GM21717 (cell line): ENCODE data around the gene CEND1.

Experiments
- ATAC-seq: cut with Tn5 transposase; IDR thresholded peaks from one replicate; pipeline ENCODE4 v1.9.1; 2021; ENCODE audit warnings: mild to moderate bottlenecking, moderate library complexity; ENCODE audit not compliant: unreplicated experiment

The CEND1 gene

GRCh38 chr11:789943-790342 is at the start of gene CEND1:
TSS of gene CEND1 (minus strand) at chr11:790090. CDS start at chr11:788576, 1,514 bp downstream.
- ATAC-seq, result no peak

DNA sequence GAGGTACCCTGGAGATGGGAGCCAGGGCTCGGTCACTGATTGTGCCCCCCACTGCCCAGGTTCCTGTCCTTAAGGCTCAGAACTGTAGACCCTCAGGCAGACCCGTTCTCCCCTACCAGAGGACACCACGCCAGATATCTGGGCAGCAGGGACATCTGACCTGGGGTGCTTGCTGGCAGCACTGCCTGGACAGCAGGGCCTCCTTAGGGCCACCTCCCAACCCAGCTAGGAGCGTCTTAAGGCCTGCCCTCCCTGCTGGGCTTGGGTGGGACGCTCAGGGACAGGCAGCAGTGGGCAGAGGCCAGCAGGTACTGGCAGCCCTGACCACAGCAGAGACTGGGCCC is 49.4 kb upstream of the CEND1 start:
- ATAC-seq, result no peak

- no peak for ATAC-seq
These were observed 48.8 kb upstream of the CEND1 start for GRCh38 chr11:838441-839279.

- no peak for ATAC-seq
These were observed 48.1 kb upstream of the CEND1 start for GRCh38 chr11:837990-838307.

GRCh38 chr11:837189-837989 is 47.5 kb upstream of the CEND1 start:
- no peak for ATAC-seq

DNA sequence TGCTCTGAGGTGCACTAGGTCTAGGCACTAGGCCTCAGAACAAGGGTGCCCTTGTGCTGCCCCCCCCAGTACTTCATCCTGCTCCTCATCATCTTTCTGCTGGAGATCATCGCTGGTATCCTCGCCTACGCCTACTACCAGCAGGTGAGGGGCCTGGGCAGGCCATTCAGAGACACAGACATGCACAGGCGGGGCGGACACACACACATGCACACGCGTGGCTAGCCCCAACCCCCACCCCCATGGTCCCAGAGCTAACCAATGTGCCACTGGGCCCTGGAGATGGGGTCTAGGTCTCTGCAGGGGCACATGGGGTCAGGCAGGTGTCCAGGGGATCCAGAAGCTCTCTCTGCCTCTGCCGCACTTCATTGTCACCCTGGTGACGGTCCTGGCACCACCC is 46.8 kb upstream of the CEND1 start:
- ATAC-seq, result no peak

GRCh38 chr11:836274-836673 is 46.4 kb upstream of the CEND1 start:
- ATAC-seq, result no peak

DNA sequence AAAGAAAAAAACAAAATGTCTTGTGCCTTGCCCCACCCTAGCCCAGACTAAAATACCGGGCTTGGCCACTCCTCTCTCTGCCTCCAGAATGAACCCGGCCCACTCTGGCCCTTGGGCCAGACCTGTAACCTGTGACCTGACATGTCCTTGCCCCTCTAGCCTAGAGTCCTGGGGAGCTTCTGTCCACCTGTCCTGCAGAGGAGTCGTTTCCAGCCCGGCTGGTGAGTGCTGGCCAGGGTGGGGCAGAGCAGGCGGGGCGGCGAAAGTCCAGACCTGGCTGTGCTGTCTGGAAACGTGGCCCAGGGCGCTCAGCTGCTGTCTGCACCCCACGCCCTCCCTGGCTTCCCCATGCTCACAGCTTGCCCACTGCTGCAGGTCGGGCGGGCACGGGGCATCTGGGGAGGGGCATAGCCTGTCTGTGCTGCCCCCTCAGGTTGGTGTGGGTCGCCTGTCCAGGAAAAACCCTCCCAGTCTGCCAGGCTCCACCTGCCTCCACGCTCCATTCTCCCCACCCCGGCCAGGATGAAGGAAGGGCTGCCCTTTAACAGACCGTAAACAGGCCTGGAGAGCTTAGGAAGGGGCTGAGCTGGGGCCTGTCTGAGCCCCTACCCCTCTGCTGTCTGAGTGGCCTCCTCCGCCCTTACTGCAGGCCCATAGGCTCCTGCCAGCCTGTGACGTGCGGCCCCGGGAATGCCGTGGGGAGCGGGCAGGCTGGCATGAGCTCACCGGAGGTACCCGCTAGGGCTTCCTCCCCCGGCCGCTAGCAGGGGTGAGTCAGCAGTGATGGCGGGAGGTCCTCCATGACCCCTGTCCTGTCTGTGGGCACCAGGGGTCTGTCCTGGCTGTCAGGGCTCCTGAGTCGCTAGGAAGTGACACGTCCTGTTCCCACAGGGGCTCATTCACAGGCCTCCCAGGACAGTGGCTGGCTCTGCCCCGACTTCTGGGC is 44.8 kb upstream of the CEND1 start:
- no peak for ATAC-seq

DNA sequence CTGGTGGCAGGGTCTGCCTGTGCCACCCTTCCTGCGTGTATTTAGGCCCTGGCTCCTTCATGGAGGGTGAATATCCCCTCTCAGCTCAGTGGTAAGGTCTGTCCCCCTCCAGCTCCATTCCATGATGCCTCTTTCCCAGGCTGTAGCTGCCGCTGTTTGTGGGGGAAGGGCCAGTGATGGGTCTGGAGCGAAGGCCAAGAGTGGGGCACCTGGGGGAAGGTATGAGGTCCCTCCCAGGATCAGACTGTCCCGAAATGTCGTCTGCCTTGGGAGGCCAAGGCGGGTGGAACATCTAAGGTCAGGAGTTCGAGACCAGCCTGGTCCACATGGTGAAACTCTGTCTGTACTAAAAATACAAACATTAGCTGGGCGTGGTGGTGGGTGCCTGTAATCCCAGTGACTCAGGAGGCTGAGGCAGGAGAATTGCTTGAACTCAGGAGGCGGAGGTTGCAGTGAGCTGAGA is 44.0 kb upstream of the CEND1 start:
- ATAC-seq, result no peak

- ATAC-seq, result no peak
These were observed 43.4 kb upstream of the CEND1 start for GRCh38 chr11:833114-833791.

DNA sequence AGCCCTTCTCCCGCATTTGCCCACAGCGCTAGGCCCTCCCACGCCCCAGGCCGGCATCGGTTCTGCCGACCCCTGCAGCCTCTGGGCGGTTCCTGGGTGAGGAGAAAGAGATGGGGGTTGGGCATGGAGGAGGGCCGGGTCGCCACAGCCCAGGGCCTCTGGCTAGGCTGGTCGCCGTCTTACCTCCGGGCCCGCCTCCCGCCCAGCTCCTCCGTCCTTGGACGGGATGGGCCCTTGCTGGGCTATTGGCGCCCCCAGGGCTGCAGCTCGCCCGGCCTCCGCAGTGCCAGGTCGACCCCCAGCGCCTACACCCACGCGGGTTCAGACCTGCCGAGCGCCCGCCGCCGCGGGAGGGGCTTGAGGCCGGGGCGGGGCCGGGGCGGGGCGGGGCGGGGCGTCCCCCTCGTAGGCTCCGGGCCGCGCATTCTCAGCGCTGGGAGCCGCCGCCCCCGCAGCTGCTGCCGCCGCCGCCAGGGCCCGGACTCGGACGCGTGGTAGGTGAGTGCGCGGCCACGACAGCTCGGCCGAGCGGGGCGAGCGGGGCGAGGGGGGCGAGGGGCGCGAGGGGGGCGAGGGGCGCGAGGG is 42.7 kb upstream of the CEND1 start, which contains the start of gene CD151:
Gene CD151 (plus strand): TSS at position 424 of the 585 bp plus-strand sequence. CDS start 3,118 bp downstream, outside the sequence.
- no peak for ATAC-seq

DNA sequence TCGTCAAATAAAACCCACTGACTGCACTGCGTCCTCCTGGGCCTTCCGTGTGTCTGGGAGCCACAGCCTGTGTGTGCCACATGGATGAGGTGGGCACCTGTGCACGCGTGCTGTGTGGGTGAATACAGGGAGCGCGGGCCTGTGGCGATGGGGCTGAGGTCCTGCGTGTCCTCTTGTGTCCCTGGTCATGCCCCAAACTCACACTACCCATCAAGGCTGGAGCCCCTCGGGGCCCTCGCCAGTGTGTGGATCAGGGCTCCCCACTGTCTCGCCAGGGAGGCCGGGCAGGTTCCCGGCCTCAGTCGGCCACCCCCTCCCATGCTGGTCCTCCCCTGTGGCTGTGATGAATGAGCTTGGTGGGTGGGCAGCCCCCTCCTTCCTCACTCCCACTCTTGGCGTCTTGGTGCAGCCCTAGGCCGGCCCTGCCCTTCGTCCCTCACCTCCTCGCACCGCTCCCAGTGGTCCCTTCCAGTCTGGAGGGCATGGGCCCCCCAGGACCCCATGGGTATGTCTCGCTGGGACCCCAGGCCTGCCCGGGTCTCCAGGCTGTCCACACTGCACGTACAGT is 42.2 kb upstream of the CEND1 start:
- ATAC-seq, result no peak

DNA sequence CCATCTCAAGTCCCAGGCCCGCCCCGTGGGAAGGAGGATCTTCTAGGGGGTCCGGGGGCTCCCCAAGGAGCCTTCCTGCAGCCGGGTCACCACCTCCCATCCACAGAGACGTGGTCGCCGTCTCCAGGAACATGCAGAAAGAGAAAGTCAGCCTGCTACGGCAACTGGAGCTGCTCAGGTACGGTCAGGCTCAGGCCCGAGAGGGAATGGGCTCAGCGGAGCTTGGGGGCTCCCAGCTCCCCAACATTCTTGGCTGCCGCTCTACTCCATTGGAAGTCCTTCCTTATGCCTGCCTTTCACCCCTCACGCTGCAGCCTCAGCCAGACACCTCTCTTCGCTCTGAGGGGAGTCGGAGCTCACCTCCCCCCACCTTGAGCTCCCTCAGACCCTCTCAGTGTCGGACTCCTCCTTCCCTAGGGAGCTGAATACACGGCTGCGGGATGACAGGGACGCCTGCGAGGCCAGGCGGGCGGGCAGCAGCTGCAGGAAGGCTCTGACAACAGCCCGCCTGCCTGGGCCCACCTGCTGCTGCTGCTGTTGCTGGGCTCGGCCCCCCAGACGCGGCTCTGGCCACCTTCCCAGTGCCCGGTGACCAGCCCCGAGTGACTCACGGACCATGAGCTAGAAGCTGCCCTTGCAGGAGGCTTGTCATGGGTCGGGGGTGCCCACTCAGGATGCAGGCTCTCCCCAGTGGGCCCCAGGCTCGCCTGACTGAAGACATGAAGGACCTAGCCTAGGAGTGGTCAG is 41.4 kb upstream of the CEND1 start:
- ATAC-seq, result no peak

DNA sequence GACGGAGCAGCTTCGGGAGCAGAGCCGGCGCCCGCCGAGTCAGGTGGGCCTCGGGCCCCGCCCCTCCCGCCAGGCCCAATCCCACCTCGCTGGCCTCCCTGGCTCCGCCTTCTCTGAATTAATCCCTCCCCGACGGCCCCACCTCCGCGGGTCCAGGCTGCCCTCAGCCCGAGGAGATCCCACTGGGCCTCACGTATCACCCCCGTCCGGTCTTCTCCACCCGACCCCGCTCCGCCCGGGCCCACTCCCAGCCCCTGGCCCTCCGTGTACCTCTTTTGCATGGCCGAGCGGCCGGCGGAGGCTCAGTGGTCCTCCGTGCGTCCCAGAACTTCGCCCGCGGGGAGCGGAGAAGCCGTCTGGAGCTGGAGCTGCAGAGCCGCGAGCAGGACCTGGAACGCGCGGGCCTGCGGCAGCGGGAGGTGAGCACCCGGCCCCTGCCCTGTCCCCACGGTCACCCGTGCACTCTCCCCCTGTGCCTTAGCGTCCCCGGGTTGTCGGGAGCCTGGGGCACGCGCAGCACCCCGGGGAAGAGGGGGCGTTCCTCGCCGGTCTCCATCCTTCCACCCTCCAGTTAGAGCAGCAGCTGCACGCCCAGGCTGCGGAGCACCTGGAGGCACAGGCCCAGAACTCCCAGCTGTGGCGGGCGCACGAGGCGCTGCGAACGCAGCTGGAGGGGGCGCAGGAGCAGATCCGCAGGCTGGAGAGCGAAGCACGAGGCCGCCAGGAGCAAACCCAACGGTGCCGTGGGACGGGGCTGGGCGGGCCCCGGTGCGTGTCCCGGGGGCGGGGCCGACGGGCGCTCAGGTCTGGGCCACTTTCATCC is 40.6 kb upstream of the CEND1 start:
- no peak for ATAC-seq

DNA sequence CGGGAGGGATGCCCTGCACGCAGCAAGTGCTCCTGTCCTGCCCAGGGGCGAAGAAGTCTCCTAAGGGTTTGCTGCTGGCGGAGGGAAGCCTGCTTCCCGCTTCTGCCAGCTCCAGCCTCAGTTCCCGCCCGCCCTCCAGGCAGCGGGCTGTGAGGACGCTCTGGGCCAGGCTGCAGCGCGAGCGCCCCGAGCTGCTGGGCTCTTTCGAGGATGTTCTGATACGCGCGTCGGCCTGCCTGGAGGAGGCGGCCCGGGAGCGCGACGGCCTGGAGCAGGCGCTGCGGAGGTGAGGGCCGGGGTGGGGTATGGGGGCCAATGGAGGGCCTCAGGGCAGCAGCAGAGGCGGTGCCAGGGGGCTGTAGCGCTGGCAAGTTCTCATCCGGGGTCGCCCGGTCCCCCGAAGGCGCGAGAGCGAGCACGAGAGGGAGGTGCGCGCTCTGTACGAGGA is 40.0 kb upstream of the CEND1 start:
- ATAC-seq, result no peak

GRCh38 chr11:829176-829846 is 39.4 kb upstream of the CEND1 start:
- no peak for ATAC-seq

GRCh38 chr11:828506-829175 is 38.8 kb upstream of the CEND1 start:
- ATAC-seq, result no peak
